AG08395 (cell line): ENCODE results near the gene LILRA5.
"Not testable (repeated sequence)": the region's sequence is repeated elsewhere in the genome, so short reads cannot be mapped to it uniquely, and the experiment has no call there.

Experiments
- DNase-seq: peaks from one replicate; pipeline ENCODE4 v3.0.0; 2012; ENCODE audit warnings: mixed read lengths, low spot score

The LILRA5 gene

DNA sequence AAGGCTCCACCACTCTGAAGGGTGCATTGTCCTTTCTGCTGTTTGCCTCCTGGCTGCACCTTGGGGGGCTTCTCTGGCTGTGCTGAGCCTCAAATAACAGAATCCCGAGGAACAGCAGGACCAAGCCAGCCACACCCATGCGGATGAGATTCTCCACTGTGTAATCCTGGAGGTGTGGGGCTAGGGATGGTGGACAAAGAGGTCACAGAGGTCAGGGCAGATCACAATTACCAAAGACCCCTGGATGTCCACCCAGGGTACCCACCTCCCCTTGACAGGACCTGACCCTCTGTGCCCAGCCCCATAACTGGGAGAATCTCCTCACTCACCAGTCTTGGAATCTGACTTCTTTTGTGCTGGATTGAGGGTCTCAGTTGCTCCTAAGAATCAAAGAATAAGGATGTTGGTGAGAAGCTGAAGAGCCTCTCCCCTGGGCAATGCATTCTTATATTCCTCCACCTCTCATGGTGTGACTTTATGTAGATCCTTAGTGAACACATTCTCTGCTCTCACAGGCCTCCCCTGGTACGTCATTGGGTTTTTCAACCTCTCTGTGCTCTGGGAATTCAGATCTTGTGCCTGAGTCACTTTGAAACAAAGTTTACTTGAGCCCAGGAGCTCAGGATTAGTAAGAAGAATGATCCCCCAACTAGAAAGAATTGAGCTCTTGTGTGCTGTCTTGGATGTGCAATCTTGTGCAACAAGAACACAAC lies 20.8 kb upstream of the LILRA5 start:
- no peak for DNase-seq

DNA sequence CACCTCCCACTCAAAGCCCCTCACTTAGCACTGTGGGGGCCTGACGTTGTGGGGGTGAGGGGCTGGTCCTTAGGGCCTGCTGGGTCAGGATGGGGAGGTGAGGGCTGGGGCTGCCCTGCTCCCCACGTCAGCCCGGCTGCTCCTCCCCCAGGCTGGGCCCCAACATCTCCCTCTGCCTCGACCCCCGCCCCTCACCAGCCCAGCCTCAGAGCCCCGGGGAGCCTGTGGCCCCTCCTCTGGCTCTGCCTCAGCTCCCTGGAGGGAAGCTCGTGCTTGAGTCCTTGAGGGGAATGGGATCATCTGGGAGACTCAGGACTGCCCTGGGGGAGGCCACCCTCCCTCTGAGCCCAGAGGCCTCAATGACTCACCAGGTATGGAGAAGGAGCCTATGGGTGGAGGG lies 19.2 kb upstream of the LILRA5 start:
- DNase-seq, result no peak

DNA sequence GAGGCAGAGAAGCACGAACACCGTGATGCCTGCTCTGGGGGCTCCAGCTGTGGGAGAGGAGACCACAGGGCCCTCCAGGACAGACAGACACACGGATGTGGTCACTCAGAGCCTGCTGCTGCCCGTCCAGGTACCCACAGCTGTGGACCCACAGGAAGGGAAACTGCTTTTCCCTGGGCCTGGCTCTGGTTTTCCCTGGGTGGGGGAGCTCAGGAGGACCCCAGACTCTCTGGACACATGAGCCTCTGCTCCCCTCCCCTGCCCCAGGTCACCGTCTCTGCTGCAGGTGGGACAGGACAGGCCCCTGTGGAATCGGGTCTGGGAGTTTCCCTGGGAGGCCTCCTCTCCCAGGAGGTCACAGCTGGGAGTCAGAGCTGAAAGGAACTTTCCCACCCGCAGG lies 18.7 kb upstream of the LILRA5 start:
- no peak for DNase-seq

DNA sequence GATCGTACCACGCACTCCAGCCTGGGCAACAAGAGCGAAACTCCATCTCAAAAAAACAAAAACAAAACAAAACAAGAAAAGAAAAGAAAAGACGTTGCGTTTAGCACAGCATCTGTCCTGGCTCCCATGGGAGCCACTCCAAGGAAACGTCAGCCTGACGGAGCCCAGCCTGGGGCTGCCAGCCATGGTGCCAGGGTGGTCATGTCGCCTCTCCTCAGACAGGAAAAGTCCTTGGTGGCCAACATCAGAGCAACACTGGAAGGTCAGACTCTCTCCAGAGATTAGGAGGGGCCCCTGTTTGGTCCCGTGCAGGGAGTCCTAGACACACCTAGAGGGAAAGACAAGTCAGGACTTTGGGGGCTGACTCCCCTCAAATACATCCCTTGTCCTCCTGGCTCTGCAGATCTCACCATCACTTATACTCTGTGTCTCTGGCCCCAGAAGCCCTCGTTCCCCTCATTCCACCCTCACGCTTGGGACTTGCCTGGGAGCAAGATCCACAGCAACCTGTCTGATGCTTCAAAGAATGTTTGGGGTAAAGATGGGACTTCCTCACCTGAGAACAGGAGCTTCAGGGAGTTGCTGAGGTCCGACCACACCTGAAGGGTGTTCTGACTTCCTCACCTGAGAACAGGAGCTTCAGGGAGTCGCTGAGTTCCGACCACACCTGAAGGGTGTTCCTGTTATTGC lies 16.7 kb upstream of the LILRA5 start:
- DNase-seq, result no peak

DNA sequence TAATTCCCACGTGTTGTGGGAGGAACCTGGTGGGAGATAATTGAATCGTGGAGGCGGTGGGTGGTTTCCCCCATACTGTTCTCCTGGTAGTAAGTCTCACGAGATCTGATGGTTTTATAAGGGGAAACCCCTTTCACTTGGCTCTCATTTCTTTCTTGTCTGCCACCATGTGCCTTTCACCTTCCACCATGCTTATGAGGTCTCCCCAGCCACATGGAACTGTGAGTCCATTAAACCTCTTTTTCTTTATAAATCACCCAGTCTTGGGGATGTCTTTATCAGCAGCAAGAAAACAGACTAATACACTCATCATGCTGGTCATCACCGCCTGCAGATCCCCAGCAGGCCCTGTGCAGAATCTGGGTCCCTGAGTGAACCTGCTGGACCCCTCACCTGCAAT lies 15.8 kb upstream of the LILRA5 start:
- DNase-seq, result not testable (repeated sequence)

DNA sequence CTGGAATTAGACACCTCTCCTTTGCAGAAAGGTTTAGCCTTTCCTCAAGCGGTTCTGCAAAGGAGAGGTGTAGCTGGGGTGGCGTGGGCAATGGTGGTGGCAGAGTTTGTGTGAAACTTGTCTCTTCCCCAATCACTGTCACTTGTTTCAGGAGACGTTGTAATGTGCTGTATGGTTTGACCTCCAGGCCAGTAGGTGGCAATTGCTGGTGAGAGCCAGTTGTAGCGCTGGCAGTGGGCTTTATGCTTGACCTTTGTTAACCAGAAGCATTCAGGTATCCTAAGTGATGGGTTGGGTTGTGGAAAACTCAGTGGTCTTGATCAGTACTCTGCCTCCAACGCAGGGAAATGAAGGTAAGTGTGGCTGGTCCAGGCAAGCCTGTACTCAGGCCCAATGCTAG lies 12.7 kb upstream of the LILRA5 start:
- DNase-seq, result no peak

DNA sequence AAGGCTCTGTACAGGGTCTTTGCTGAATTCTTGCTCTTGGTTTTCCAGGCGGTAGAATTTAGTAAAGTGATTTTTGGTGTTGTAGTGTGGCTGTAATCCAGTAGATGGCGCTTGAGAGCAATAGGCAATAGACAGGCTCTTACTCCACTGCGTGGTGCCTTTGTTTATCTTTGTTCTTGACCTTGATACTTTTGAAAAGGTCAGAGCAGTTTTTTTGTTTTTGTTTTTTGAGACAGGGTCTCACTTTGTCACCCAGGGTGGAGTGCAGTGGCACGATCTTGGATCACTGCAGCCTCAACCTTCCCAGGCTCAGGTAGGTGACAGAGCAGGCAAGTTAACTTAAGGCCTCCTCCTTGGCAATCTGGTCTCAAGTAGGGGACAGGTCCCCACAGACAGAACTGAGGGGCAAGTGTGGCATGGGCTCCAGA lies 12.2 kb upstream of the LILRA5 start:
- peak; percentile 7 for DNase-seq

DNA sequence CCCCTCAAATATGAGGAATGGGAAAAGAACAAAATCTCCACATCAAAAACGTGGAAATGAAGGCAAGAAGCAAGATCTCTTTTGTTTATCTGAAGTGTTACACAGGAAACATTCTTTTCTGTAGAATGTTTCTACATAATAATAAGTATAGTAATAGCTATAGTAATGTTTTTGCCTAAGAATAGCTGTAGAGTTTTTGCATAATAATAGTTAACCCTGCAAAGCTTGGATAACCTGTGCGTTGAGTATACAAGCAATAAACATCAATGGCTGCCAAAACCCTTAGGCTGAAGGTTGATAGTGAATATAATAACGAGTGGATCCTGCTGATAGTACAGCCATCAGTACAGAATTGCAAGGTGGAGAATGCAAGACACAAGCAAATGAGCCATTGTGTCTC lies 11.1 kb upstream of the LILRA5 start:
- no peak for DNase-seq

DNA sequence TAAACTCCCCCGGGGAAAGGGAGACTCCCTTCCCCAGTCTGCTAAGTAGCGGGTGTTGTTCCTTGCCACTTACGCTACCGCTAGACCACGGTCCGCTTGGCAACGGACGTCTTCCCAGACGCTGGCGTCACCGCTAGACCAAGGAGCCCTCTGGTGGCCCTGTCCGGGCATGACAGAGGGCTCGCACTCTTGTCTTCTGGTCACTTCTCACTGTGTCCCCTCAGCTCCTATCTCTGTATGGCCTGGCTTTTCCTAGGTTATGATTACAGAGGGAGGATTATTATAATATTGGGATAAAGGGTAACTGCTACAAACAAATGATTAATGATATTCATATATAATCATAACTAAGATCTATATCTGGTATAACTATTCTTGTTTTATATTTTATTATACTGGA lies 10.0 kb upstream of the LILRA5 start:
- not testable (repeated sequence) for DNase-seq

DNA sequence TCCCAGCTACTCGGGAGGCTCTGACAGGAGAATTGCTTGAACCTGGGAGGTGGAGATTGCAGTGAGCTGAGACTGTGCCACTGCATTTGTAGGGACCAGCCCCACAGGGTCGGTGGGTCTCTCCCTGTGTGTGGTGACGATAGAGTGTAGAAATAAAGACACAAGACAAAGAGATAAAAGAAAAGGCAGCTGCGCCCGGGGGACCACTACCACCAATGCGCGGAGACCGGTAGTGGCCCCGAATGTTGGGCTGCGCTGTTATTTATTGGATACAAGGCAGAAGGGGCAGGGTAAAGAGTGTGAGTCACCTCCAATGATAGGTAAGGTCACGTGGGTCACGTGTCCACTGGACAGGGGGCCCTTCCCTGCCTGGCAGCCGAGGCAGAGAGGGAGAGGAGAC lies 9.3 kb upstream of the LILRA5 start:
- DNase-seq, result not testable (repeated sequence)

DNA sequence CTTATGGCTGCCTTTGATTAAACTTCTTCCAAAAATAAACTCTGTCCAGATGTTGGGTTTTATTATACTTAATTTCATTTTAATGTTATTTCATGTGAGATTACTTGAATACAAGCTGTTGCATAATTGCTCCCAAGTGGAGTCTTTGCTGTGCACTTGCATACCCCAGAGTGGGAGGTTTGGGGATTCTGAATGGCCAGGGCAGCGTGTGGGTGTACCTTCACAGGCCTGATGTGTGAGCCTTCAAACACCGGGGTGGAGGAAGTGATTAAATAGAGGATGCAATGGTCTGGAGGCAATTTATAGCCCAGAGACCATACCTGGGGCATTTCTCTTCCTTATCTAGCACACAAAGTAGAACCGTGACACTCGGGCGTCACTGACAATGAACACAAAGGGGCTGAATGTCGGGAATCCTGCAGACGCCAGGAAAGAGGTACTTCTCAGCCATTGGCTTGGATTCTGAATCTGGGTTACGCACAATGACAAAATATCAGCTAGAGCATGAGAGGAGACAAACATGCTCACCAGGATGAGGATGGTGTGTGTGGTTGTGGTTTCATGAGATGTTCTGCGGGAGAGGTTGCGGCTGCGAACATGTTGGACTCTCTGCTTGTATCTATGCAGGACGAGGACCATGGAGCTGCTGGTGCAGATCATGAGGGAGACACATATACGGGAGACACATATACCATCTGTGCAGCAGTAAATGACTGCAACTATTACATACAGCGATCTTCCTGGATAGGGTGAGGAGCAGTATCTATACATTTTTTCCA lies 7.1 kb upstream of the LILRA5 start:
- DNase-seq, result no peak

DNA sequence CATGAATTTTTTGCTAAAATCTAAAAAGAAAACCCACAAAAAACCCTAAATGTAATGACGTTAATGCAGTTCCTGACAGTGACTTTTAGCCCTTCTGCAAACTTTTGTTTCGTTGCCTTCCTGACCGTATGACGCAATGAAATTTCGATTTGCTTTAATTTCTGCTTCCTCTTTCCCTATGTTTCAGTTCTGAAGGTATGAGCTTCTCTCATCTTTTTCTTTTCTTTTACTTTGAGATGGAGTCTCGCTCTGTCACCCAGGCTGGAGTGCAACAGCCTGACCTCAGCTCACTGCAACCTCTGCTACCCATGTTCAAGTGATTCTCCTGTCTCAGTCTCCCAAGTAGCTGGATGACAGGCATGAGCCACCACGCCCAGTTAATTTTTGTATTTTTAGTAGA lies 6.1 kb upstream of the LILRA5 start:
- DNase-seq, result no peak

DNA sequence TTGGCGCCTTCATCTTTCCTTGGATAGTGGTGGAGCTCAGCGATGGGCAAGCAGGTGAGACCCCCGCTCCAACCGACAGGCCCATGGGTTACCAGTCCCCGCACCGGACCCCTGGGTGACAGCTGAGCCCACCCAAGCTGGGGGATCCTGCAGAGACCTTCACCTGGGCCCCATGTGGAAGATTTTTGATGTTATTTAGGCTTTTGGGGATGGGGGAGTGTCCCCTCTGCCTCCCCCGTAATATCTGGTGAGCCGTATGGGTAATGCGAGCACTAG lies 4.9 kb upstream of the LILRA5 start:
- DNase-seq, result no peak

DNA sequence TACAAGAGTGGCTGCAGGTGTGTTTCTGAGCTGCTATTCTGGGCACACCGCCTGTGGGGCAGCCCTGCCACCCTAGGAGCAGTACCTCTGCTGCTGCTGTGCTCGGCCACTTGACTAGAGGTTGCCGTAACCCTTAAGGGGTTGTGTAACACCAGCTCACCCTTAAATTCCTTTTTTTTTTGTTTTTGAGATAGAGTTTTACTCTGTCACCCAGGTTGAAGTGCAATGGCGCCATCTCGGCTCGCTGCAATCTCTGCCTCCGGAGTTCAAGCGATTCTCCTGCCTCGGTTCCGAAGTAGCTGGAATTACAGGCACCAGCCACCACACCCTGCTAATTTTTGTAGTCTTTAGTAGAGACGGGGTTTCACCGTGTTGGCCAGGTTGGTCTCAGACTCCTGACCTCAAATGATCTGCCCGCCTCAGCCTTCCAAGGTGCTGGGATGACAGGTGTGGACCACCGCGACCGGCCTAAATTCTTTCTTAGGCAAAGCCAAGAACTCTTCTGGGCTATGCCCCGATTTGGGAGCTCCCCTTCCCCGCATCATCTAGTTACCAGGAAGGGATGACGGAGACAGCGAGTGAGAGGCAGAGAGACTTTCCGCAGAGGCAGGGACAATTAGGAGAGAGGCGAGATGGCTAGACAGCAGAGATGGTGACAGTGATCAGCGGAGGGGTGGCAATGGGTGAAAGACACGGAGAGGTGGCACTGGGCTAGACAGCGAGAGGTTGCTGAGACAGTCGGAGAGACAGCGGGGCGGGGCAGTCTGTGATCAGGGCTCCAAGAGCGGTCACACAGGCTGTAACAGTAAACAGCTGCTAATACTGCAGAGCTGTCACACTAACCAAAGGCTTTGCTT lies 4.4 kb upstream of the LILRA5 start:
- DNase-seq, result no peak

DNA sequence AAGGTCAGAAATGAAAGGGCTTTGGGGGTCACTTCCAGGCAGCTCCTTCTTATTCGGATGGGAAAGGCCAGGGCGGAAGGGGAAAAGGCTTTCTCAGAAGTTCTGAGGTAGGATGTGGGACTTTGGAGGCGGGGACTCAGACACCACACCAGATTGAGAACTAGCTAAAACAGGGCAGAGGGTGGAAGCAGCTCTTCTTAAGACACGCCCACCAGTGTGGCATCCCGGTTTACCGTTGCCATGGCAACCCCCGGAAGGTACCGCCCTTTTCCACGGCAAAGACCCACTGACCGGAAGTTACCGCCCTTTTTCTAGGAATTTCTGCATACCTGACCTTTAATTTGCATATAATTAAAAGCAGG lies 3.8 kb upstream of the LILRA5 start:
- no peak for DNase-seq

DNA sequence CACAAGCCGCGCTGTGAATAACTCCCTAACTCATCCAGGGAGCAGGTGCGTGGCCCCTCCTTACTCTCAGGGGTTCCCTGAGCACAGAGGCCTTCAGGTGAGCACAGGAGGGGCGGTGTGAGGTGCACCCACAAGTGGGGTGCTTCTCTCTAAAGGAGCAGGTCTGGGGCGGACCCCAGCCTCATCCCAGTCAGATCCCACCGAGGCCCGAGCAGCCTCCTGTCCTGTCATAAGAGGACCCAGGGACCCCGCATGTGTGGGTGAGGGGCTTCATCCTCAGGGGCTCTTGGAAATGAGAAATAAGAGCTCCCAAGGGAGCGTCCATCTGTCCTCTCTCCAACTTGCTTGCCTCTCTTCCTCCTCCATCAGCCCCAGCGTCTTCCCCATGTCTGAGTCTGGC lies 3.0 kb upstream of the LILRA5 start:
- no peak for DNase-seq

DNA sequence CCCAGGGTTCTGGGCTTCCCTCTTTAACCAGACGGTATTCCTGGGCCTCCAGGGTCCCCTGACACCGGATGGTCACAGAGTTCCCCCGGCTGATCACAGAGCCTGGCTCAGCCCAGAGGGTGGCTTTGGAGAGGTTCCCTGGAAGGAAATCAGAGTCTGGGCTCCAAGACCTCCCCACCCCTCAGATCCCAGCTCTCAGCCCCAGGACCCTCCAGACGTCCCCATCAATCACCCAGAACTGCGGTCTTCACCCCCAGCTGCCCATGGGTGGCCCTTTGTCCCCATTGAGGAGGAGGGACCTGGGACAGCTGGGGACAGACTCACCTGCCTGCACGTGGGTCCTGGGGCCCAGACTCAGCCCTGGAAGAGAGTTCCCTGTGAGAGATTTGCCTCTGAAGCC lies 955 bp downstream of the LILRA5 start:
- DNase-seq, result no peak

DNA sequence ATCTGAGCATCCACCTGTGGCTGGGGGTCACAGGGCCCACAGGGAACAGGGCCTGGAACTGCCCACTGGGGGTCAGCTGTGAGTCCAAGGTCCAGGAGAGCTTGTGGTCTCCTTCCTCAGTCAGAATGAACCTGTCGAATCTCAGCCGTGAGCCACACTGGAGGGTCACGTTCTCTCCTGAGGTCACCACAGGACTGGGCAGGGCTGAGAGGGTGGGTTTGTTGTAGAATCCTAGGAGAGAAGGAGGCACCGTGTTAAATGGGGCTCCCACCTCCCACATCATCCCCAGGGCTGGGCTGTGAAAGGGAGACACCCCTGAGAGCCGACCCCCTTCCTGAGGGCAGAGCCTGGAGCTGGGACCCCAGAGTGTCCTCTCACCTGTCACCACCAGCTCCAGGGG lies 1.5 kb downstream of the LILRA5 start:
- no peak for DNase-seq

DNA sequence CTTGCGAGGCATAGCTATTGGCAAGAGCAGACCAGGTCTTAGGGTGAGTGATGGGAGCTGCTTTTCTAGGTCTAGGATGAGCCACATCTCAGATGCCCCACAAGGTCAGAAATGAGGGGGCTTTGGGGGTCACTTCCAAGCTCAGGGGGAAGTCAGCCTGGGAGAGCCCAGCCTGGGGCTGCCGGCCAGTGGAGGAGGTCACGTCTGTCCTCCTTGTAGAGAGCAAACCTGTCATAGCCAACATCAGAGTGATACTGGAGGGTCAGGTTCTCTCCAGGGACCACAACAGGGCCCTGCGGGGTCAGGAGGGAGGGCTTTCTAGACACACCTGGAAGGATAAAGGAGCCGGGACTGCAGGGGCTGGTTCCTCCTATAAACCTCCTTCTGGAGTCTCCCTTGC lies 2.4 kb downstream of the LILRA5 start:
- DNase-seq, result no peak

DNA sequence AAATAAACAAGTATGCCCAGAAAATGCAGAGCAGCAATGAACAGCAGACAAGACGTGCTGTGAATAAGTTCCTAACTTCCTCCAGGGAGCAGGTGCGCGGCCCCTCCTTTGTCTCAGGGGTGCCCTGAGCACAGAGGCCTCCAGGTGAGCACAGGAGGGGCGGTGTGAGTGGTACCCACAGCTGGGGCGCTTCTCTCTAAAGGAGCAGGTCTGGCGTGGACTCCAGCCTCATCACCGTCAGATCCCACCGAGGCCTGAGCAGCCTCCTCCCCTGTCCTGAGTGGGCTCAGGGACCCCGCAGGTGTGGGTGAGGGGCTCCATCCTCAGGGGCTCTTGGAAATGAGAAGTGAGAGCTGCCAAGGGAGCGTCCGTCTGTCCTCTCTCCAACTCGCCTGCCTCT lies 3.2 kb downstream of the LILRA5 start:
- DNase-seq, result no peak

DNA sequence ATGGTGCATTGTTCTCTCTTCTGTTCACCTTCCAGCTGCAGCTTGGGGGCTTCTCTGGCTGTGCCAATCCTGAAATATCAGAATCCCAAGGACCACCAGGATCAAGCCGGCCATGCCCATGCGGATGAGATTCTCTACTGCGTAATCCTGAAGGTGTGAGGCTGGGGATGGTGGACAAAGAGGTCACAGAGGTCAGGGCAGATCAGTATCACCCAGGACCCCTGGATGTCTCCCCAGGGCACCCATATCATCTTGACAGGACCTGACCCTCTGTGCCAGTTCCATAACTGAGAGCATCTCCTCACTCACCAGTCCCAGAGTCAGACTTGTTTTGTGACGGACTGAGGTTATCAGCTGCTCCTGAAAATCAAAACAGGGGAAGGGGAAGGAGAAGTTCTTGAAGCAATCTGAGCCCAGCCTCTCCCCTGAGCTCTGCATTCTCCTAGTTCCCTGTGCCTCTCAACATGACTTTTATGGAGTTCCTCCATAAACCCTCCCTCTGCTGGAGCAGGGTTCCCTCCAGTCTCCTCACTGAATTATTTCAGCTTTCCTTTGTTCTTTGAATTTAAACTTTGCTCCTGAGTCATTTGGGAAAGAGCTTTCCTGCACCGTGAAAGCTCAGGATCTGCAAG lies 5.5 kb downstream of the LILRA5 start:
- no peak for DNase-seq

DNA sequence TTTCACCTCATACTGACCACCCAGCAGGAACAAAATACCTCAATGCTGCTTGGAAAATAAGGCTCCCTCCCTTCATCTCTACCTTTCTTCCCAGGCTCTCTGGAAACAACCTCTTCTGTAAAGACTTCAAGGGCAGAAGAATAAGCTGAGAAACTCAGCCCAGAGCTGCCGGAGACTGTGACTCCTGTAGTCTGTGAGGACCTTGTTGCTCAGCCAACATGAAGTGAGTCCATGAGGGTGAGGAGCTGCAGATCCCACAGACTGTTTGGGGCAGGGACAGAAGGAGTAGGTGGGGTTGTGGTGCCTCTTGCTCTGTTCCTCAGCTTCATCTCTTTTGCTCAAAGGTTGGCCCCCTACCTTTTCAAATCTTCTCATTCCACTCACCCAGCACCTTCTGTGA lies 7.8 kb downstream of the LILRA5 start:
- DNase-seq, result no peak
